ENCODE results near the gene IL20RB.
"Not testable (repeated sequence)": the region's sequence is repeated elsewhere in the genome, so short reads cannot be mapped to it uniquely, and the experiment has no call there.

- not testable (repeated sequence) for TF ChIP-seq CTCF (optimal IDR thresholded peaks at IDR 0.05 in 1 of 3, IDR thresholded peaks at IDR 0.05 in 1 of 3, conservative IDR thresholded peaks at IDR 0.05 in 1 of 3; ENCODE audit: extremely low read depth in 1 of 3, insufficient read depth in 2 of 3, low read length in 3 of 3); EZH2 (IDR thresholded peaks at IDR 0.05; ENCODE audit: low read length)
These were observed 11.8 kb downstream of the IL20RB start for GRCh38 chr3:136969539-136969938.

Measured in keratinocyte (primary cell).